ENCODE measurements around the gene PCED1B. TPM values are rescaled to one million over a fixed set of nuclear protein-coding genes. Genes with fewer than 3 reads are reported as not detected.
A peak's percentile ranks its signal among the peaks of the same experiment; 100 is the strongest.
"Not testable (repeated sequence)": the region's sequence is repeated elsewhere in the genome, so short reads cannot be mapped to it uniquely, and the experiment has no call there.

The PCED1B gene
- total RNA-seq, 2 experiments from 2014 or later = 57.1 to 62.2 TPM

DNA sequence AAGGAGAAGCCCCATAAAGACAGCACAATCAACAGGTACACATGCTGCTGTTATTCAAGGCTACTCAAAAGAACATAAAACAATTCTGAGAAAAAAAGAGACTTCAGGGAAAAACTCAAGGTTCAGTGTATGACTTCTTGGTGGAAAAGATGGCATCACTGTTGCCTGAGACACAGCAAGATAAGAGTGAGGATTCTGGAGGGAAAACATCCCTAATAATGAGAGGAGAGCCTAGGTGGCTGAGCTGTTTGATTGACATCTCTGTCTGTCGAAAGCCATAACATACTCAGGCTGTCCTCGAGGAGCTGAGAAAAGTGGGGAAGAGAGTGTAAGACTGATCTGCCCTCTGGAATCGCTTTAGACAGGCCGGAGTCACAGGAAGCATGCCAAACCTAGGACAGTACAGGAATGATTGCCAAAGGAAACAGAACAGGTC, 193.8 kb downstream of the PCED1B start:
- peaks cover 3% of the 10 kb centered on the region for H3K9me3 Mint-ChIP-seq
- ChIA-PET CTCF (interaction anchor here (2.3 kb wide), 1 partner anchor 34 kb away, joined by 6 read pairs; no protein-coding TSS in a partner anchor), POLR2A (interaction anchor here (0.8 to 1.7 kb wide), 4 partner anchors 10 to 60 kb away, joined by 3 to 6 read pairs (median 4); no protein-coding TSS in a partner anchor)
- no peak overlapping the region for H3K4me3 Mint-ChIP-seq
- H3K36me3 Mint-ChIP-seq (ENCODE audit: low read depth) = peaks cover 2% of the 10 kb centered on the region
- H3K27ac Mint-ChIP-seq = no peak overlapping the region
- H3K27me3 Mint-ChIP-seq = no peaks in the 10 kb centered on the region
- DNase-seq = no peak
- H3K4me1 Mint-ChIP-seq = peaks cover 73% of the 10 kb centered on the region

DNA sequence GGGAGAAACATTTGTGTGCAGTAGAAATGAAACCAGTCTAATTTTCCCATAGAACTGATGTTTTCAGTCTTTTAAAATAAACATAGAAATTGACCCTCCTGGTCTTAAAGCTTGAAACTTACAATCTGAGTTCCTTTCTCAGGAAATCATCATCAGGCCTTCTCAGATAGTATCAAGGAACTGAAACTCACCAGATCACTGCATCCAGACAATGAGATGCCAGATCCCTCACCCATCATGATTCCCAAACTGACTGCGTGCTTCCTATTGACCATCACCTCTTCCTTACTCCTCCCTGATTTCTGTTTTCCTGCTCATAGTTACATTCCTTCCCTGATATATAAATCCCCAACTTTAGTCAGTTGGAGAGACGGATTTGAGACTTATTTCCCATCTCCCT, 195.3 kb downstream of the PCED1B start:
- H3K4me1 Mint-ChIP-seq = peaks cover 63% of the 10 kb centered on the region
- DNase-seq = no peak
- H3K27ac Mint-ChIP-seq = no peak overlapping the region
- H3K36me3 Mint-ChIP-seq (ENCODE audit: low read depth) = peaks cover 2% of the 10 kb centered on the region
- POLR2A ChIA-PET = interaction anchor here (1.0 to 3.7 kb wide), 3 partner anchors 10 to 68 kb away, joined by 4 to 35 read pairs (median 4); no protein-coding TSS in a partner anchor
- H3K27me3 Mint-ChIP-seq = no peaks in the 10 kb centered on the region
- CTCF ChIA-PET = no interaction called here
- H3K9me3 Mint-ChIP-seq = no peaks in the 10 kb centered on the region
- H3K4me3 Mint-ChIP-seq = no peak overlapping the region

DNA sequence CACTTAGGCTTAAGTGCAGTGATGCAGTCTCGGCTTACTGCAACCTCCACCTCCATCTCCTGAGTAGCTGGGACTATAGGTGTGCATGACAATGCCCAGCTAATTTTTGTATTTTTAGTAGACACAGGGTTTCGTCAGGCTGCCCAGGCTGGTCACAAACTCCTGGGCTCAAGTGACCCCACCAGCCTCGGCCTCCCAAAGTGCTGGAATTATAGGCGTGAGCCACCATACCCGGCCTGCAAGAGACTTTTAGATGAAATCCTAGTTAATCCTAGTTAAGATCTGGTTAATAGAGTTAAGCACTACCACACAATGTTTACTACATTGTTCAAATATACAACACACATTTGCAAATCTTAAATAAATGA, 196.8 kb downstream of the PCED1B start:
- peaks cover 54% of the 10 kb centered on the region for H3K4me1 Mint-ChIP-seq
- ChIA-PET CTCF (interaction anchor here (1.0 to 1.8 kb wide), 10 partner anchors 8 to 244 kb away, joined by 3 to 10 read pairs (median 4); partner anchors contain the start of genes AMIGO2 and PCED1B), POLR2A (interaction anchor here (0.7 to 3.7 kb wide), 17 partner anchors 9 to 197 kb away, joined by 3 to 35 read pairs (median 6); partner anchors contain the start of genes AMIGO2 and PCED1B)
- no peaks in the 10 kb centered on the region for H3K9me3 Mint-ChIP-seq
- no peaks in the 10 kb centered on the region for H3K27me3 Mint-ChIP-seq
- peaks cover 2% of the 10 kb centered on the region for H3K36me3 Mint-ChIP-seq (ENCODE audit: low read depth)
- DNase-seq = no peak
- H3K27ac Mint-ChIP-seq = peak overlapping the region; percentile 87
- H3K4me3 Mint-ChIP-seq = peak overlapping the region; percentile 48

DNA sequence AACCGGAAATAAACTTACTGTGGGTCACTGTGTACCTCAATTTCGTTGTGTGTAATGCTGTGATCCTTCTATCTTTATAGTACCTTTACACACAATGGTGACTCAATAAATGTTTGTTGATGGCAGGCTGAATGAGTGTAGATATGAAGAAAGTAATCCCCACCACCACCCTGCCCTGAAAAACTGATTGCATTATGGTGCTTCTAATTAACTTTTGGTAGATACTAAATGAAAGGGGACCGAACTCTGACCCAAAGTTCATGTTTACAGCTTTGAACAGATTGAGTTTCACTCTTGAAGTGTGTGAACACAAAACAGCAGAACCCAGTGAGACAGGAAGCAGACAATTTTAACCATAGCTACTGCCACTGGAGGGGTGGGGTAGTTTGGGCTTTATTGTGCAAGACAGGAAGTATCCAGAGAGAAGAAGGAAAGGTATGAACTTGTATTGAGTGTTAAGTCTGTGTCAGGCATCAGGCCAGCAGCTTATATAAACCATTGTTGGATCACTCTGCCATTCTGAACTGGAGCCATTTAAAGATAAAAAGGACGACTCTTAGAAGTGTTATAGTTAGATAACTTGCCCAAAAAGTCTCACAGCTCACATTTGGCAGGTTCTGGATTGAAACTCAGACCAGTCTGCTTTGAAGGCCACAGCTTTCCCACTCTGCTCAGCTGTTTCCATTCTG, 197.3 kb downstream of the PCED1B start:
- DNase-seq = peak; percentile 73
- Mint-ChIP-seq H3K4me3 (peak overlapping the region; percentile 48), H3K27ac (peak overlapping the region; percentile 87), H3K36me3 (ENCODE audit: low read depth) (peaks cover 2% of the 10 kb centered on the region), H3K27me3 (no peaks in the 10 kb centered on the region), H3K4me1 (peaks cover 55% of the 10 kb centered on the region), H3K9me3 (peaks cover 2% of the 10 kb centered on the region)
- POLR2A ChIA-PET = interaction anchor here (0.7 to 3.7 kb wide), 17 partner anchors 21 to 244 kb away, joined by 3 to 35 read pairs (median 6); partner anchors contain the start of genes AMIGO2 and PCED1B
- CTCF ChIA-PET = interaction anchor here (0.9 to 1.8 kb wide), 13 partner anchors 8 to 256 kb away, joined by 3 to 10 read pairs (median 4); partner anchors contain the start of genes AMIGO2 and PCED1B

DNA sequence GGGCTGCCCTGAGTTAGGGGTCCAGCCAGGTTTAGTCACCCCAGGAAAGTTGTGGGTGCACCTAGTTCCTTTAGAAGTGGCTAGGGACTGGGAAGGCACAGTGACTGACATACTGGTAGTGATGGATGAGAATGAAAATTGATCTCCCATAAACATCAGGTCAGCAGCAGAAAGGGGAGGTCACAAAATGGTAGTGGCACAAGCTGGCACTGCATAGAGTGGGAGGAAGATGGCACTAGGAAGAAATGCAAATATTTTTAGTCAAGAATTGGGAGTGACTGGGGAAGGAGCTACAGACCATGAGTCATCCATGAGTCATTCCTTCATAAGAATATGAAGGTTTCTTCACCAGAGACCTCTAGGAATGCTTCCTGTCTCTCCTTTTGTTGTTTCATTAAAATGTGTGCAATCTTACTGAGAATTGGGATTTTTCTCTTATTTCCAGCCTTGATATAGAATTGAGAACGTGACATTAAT, 198.6 kb downstream of the PCED1B start:
- Mint-ChIP-seq H3K27ac (peak overlapping the region; percentile 87), H3K36me3 (ENCODE audit: low read depth) (peaks cover 2% of the 10 kb centered on the region), H3K9me3 (peaks cover 4% of the 10 kb centered on the region), H3K4me3 (no peak overlapping the region), H3K27me3 (no peaks in the 10 kb centered on the region), H3K4me1 (peaks cover 53% of the 10 kb centered on the region)
- POLR2A ChIA-PET = interaction anchor here (0.9 to 3.7 kb wide), 4 partner anchors 29 to 198 kb away, joined by 3 to 35 read pairs (median 15); partner anchors contain the start of genes AMIGO2 and PCED1B
- no peak for DNase-seq
- CTCF ChIA-PET = interaction anchor here (0.6 to 1.6 kb wide), 3 partner anchors 24 to 199 kb away, joined by 3 to 4 read pairs (median 3); partner anchors contain the start of genes AMIGO2 and PCED1B

DNA sequence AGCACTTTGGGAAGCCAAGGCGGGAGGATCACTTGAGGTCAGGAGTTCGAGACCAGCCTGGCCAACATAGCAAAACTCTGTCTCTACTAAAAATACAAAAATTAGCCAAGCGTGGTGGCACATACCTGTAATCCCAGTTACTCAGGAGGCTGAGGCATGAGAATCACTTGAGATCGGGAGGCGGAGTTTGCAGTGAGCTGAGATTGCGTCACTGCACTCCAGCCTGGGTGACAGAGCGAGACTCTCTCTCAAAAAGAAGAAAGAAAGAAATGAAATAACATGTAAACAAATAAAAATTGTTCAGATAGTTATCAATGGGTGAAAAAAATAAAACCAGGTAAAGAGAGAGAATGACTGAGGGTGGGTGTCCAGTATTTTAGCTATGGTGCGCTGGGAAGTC, 200.3 kb downstream of the PCED1B start:
- H3K4me1 Mint-ChIP-seq = peaks cover 42% of the 10 kb centered on the region
- H3K4me3 Mint-ChIP-seq; CTCF ChIA-PET; H3K9me3 Mint-ChIP-seq; H3K36me3 Mint-ChIP-seq (ENCODE audit: low read depth); H3K27ac Mint-ChIP-seq; H3K27me3 Mint-ChIP-seq; POLR2A ChIA-PET; DNase-seq: not testable (repeated sequence)

DNA sequence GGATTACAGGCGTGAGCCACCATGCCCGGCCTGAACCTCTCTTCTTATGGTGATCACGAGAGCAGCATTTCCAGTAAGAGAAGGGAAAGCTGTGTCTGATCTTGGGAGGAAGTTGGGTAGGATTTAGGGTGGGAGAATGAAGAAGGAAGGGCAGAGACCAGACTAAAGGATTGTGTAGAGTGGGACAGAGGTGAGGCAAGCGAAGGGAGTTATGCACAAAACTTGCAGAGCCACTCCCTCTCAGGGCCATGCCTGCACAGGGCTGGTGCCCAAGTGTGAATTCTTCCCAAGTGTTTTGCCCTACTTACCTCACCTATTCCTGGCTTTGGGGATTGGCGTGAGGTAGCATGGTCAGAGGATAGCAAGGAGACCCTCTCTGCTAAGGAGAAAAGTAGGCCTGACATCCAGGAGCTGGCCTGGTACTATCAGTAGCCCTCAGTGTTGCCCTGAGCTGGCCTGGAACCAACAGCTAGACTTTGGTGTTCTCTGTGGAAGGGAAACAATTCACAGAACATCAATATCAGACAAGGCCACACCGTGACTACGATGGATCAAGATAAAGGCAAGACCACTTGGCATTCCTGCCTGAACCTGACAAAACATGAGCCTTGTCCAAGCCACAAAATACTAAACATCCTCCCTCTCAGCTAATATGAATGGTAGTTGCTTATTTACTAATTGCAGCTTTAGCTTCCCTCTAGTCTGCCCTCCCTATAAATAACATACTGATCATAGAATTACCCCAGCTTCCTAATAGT, 201.3 kb downstream of the PCED1B start:
- Mint-ChIP-seq H3K9me3 (peaks cover 4% of the 10 kb centered on the region), H3K36me3 (ENCODE audit: low read depth) (no peaks in the 10 kb centered on the region), H3K27me3 (no peaks in the 10 kb centered on the region), H3K27ac (no peak overlapping the region), H3K4me1 (peaks cover 33% of the 10 kb centered on the region), H3K4me3 (no peak overlapping the region)
- no peak for DNase-seq
- ChIA-PET CTCF (no interaction called here), POLR2A (interaction anchor here (0.9 to 1.9 kb wide), 3 partner anchors 8 to 26 kb away, joined by 3 to 7 read pairs (median 5); no protein-coding TSS in a partner anchor)

DNA sequence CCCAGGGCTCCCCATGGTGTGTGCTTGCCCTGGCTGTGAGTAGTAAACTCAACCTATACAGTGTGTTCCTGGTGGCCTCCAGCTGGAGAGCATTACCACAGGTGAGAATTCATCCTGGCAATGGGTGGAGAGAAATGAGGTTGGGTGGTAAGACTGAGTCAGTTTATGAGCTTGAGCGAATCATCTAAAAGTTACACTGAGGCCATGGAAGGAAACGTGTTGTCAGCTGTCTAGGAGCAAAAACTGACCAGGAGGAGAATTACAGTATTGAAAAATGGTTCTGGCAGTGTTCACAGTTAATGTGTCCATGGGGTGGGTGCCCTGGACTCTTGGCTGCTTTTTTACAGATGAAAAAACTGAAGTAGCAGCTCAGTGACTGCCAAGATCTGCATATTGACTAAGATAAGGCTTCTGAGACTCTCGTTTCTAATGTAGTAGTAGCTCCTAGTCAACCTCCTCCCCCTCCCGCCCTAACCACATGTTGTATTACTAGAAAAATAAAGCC, 202.3 kb downstream of the PCED1B start:
- Mint-ChIP-seq H3K4me3 (no peak overlapping the region), H3K9me3 (peaks cover 4% of the 10 kb centered on the region), H3K27ac (no peak overlapping the region), H3K27me3 (no peaks in the 10 kb centered on the region), H3K36me3 (ENCODE audit: low read depth) (no peaks in the 10 kb centered on the region), H3K4me1 (peaks cover 25% of the 10 kb centered on the region)
- CTCF ChIA-PET = no interaction called here
- POLR2A ChIA-PET = interaction anchor here (1.4 to 1.9 kb wide), 2 partner anchors 20 to 25 kb away, joined by 5 to 7 read pairs; no protein-coding TSS in a partner anchor
- DNase-seq = no peak

DNA sequence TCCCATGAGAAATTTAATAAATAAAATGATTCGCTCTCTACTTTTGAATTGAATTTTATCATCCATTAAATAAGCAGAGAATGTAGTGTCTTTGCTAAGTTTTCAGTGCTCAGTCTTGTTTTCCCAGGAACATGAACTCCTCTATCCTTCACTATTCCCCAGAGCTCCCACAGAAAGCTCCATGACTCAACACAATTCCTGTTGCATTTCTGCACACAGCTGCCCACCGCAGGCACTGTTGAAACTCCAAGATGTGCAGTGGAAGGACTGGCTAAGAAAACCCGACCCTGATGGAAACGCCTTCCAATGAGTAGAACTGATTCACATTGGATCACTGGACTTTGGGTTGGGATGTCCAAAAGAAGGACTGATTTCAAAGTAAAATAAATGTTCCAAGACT, 202.8 kb downstream of the PCED1B start:
- Mint-ChIP-seq H3K27me3 (no peaks in the 10 kb centered on the region), H3K4me1 (peaks cover 20% of the 10 kb centered on the region), H3K36me3 (ENCODE audit: low read depth) (no peaks in the 10 kb centered on the region), H3K27ac (no peak overlapping the region), H3K9me3 (peaks cover 4% of the 10 kb centered on the region), H3K4me3 (no peak overlapping the region)
- DNase-seq = no peak
- ChIA-PET POLR2A (interaction anchor here (1.4 to 1.9 kb wide), 2 partner anchors 20 to 25 kb away, joined by 5 to 7 read pairs; no protein-coding TSS in a partner anchor), CTCF (no interaction called here)

Other genes starting within 250 kb of the PCED1B start
- gene AMIGO2, start 338 bp downstream of the PCED1B start, total RNA-seq = 1 to 10 TPM; 6.6 to 7.1 TPM